Ishikawa (cell line): ENCODE results near the gene ADAMTS16.

ENCODE experiments used
- CEBPB ChIP-seq: IDR thresholded peaks from 2 replicates; pipeline ENCODE4 v1.6.1; 2012
- CREB1 ChIP-seq: IDR thresholded peaks from 2 replicates; pipeline ENCODE4 v1.6.1; 2012; ENCODE audit warnings: low read depth
- EGR1 ChIP-seq: IDR thresholded peaks from 2 replicates; pipeline ENCODE4 v1.6.1; 2012
- EP300 ChIP-seq: IDR thresholded peaks from 2 replicates; pipeline ENCODE4 v1.6.1; 2012; ENCODE audit warnings: borderline replicate concordance
- FOXM1 ChIP-seq: IDR thresholded peaks from 2 replicates; pipeline ENCODE4 v1.6.1; 2012; ENCODE audit warnings: low read depth, borderline replicate concordance
- MAX ChIP-seq: IDR thresholded peaks from 2 replicates; pipeline ENCODE4 v1.6.1; 2012
- NFIC ChIP-seq: IDR thresholded peaks from 2 replicates; pipeline ENCODE4 v1.6.1; 2012
- RAD21 ChIP-seq: IDR thresholded peaks from 2 replicates; pipeline ENCODE4 v1.6.1; 2012; ENCODE audit warnings: low read depth
- REST ChIP-seq: IDR thresholded peaks from 2 replicates; pipeline ENCODE4 v1.6.1; 2012; ENCODE audit warnings: low read depth, mild to moderate bottlenecking
- TAF1 ChIP-seq: IDR thresholded peaks from 2 replicates; pipeline ENCODE4 v1.6.1; 2012; ENCODE audit warnings: low read depth, mild to moderate bottlenecking
- TCF12 ChIP-seq: IDR thresholded peaks from 2 replicates; pipeline ENCODE4 v1.6.1; 2012; ENCODE audit warnings: low read depth
- TEAD4 ChIP-seq: IDR thresholded peaks from 2 replicates; pipeline ENCODE4 v1.6.1; 2012
- YY1 ChIP-seq: IDR thresholded peaks from 2 replicates; pipeline ENCODE4 v1.6.1; 2012; ENCODE audit warnings: low read depth
- ZBTB7A ChIP-seq: IDR thresholded peaks from 2 replicates; pipeline ENCODE4 v1.6.1; 2012; ENCODE audit warnings: low read depth
- TF ChIP-seq, protein P1 (sequence below): IDR thresholded peaks from 2 replicates; pipeline ENCODE4 v1.6.1; 2012

ADAMTS16 gene

GRCh38 chr5:5141339-5141599, 1.1 kb downstream of the ADAMTS16 start:
- no peak for TF ChIP-seq FOXM1
- TF ChIP-seq, protein P1, sequence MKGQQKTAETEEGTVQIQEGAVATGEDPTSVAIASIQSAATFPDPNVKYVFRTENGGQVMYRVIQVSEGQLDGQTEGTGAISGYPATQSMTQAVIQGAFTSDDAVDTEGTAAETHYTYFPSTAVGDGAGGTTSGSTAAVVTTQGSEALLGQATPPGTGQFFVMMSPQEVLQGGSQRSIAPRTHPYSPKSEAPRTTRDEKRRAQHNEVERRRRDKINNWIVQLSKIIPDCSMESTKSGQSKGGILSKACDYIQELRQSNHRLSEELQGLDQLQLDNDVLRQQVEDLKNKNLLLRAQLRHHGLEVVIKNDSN, result no peak
- TF ChIP-seq REST, result no peak
- no peak for TF ChIP-seq CREB1
- no peak for TF ChIP-seq CEBPB
- no peak for TF ChIP-seq MAX
- TF ChIP-seq ZBTB7A, result no peak
- TF ChIP-seq TAF1, result no peak
- no peak for TF ChIP-seq TEAD4
- no peak for TF ChIP-seq YY1
- no peak for TF ChIP-seq TCF12
- no peak for TF ChIP-seq EGR1
- TF ChIP-seq RAD21, result no peak
- no peak for TF ChIP-seq NFIC
- TF ChIP-seq EP300, result no peak

GRCh38 chr5:5141625-5142525, 1.7 kb downstream of the ADAMTS16 start:
- TF ChIP-seq, protein P1, result no peak
- TF ChIP-seq RAD21, result peak; percentile 60

GRCh38 chr5:5144441-5144840, 4.3 kb downstream of the ADAMTS16 start:
- TF ChIP-seq FOXM1 (no peak), TEAD4 (no peak), YY1 (no peak), MAX (no peak), RAD21 (no peak), REST (no peak), NFIC (no peak)
- TF ChIP-seq, protein P1, result no peak

DNA sequence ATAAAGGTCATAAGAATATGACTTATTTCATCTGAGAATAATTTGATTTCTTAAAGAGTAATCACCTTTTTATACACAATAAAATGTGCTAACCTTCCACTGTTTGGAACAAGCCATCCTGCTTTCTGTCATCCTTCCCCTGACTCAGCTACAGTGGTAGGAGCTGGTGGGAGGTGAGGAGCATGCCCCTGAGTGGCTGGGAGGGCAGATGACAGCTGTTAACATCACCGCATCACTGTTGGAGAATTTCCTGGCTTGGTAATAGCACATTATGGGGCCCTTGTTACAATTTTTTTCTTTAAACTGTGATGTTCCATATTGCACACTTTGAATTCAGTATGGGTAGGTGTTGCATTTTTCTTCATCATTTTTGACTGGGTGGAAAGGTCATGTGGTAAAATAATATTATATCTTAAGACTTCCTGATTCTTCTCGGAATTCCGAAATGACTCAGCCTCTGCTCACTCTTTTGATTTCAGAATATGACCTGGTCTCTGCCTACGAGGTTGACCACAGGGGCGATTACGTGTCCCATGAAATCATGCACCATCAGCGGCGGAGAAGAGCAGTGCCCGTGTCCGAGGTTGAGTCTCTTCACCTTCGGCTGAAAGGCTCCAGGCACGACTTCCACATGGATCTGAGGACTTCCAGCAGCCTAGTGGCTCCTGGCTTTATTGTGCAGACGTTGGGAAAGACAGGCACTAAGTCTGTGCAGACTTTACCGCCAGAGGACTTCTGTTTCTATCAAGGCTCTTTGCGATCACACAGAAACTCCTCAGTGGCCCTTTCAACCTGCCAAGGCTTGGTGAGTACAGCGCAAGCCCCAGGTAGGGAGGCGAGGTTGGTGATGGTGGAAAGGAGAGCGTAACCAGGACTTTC, 5.8 kb downstream of the ADAMTS16 start:
- no peak for TF ChIP-seq MAX
- TF ChIP-seq, protein P1, result no peak
- no peak for TF ChIP-seq CREB1
- TF ChIP-seq YY1, result no peak
- TF ChIP-seq EGR1, result no peak
- no peak for TF ChIP-seq REST
- TF ChIP-seq TCF12, result no peak
- no peak for TF ChIP-seq FOXM1
- TF ChIP-seq NFIC, result no peak
- TF ChIP-seq TAF1, result no peak
- no peak for TF ChIP-seq CEBPB
- no peak for TF ChIP-seq ZBTB7A
- TF ChIP-seq TEAD4, result no peak
- no peak for TF ChIP-seq EP300
- TF ChIP-seq RAD21, result no peak
